ENCODE results near the gene SMLR1. TPM values are rescaled to one million over a fixed set of nuclear protein-coding genes. Genes with fewer than 3 reads are reported as not detected.

The SMLR1 gene
- total RNA-seq, 2 donors from 2014 or later: not detected

DNA sequence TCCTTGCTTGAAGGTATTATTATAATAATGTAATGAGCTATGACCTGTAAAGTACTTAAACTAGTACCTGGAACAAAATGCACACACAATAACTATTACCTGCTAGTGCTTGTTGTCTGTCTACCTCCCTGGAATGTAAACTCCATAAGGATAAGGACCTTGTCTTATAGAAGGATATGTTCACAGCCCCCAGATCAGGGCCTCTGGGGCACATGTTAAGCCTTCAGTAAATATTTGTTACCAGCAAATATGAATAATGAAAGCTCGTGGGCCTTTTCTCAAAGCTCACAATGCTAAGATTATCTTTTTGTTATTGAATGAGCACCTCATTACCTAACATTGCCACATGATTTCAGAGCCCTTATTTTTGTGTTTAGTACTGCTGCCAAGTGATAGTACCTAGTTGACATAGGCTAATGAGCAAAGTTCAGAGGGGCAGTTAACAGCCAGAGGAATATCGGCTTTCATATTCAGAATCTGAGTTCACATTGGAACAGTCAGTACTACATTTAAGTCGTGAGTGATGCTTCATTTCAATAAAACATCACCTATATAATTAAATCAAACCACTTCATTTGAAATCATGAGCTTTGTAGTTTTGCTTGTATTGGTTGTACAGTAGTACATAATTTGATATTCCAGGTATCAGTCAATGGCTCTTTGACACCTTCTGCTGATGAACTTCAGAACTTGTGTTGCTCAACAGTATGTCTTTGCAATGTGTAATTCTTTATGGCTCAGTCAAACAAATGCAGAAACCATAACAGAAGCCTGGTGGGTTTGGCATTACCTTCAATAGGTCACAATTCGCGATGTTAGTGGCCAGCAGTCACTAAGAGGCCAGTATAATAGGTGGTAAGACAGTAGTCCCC, 11.8 kb upstream of the SMLR1 start:
- intact Hi-C loops (cut with DNase I, micrococcal nuclease): no loop called here
- ATAC-seq (no peak), DNase-seq (no peak)

DNA sequence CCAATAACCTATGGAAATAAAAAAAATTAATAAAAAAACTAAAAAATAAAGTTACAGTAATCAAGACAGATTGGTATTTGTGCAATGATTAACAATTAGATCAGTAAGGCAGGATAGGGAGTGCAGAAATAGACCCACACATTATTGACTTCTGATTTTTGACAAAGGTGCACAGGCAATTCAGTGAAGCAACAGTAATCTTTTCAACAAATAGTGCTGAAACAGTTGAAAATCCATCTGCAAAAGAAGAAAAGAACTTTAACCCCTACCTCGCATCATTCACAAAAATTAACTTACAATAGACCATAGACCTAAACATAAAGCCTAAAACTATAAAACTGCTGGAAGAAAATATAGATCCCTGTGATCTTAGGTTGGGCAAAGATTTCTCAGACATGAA, 4.5 kb upstream of the SMLR1 start:
- DNase-seq (no peak), ATAC-seq (no peak)
- intact Hi-C loops (cut with DNase I, micrococcal nuclease): no loop called here

DNA sequence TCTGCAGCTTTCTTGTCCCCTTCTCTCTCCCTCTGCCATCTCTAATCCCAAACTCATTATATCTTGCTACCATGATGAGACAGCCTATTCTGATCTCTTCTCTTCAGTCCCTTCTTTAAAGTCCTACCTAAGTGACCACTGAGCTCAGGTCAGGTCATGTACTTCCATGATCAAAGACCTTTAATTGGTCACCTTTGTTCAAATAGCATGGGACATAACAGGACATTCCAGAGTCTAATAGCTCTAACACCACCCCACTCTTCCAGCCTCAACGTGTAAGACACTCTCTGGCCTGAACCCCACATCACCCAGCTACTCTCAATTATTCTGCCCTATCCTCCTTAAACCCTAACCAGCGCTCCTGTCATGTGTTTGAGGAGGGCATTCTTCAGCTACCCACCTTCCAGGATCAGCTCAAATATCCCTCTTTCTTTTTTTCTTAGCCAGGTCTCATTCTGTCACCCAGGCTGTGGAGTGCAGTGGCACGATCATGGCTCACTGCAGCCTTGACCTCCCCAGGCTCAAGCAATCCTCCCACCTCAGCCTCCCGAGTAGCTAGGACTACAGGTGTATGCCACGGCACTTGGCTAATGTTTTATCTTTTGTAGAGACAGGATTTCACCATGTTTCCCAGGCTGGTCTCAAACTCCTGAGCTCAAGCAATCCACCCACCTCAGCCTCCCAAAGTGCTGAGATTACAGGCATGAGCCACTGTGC, 2.1 kb upstream of the SMLR1 start:
- DNase-seq (no peak), ATAC-seq (no peak)
- intact Hi-C loops (cut with DNase I, micrococcal nuclease): no loop called here

DNA sequence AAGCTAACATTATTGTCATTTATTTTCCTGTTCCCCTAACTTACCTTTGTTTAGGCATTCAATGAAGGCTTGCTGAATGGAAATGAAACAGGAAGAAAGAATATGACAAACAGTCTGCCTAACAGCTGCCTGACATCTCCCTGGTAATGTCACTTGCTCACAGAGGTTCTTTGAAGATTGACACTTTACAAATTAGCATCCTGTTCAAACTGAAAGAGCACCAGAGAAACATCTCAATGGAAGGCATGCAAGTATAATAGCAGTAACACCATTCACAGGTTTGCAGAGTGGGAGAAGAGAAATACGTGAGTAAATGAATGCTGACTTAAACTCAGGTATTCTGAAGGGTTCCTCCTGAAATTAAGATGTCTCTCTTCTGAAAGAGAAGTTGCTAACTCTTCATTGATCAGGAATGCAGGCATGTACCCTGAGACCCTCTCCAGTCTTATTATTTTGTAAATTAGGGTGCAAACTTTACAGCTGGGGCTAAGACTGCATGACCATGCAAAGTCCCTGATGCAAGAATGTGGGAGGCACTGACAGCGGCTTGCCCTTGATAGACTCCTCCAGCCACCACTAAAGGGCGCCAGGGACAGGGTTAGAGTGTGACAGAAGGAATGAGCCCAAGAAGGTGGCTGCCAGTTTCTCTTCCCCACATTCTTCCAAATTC, 1.3 kb upstream of the SMLR1 start:
- intact Hi-C loops (cut with DNase I, micrococcal nuclease): no loop called here
- DNase-seq (no peak), ATAC-seq (no peak)

DNA sequence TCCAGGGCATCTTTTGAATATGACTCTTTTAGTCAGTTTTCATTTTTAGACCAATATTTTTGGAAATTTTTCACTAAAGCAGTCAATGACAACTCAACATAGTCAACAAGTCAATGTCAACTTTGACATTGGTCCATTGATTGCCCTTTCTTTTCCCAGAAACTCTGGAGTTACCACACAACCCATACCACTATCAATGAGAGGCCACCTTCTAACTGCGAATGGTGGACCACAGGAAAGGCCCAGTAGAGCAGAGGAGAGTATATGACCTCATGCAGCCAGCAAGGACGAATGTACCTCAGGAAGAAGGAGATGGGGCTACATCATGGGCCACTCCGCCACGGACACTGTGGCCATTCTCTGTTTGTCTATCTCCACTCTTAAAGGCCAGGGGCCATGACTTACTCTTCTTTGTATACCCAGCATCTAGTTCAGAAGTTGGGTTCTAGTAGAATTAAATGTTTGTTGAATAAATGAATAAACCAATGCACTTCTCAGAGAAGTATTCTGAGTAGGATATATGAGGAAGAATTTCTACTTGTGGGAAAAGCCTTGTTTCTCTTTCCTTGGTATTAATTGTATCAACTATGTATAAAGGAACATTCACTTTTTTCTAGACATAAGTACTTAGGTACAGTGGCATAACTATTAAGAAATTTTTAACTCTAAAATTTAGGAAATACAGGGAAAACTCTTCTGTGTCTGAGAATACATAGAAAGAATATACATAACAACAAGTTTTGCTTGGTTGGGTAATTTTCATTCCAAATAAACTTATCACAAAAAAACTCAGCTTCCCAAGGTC, 562 bp upstream of the SMLR1 start:
- ATAC-seq: no peak
- no peak for DNase-seq
- intact Hi-C loops (cut with DNase I, micrococcal nuclease): no loop called here

DNA sequence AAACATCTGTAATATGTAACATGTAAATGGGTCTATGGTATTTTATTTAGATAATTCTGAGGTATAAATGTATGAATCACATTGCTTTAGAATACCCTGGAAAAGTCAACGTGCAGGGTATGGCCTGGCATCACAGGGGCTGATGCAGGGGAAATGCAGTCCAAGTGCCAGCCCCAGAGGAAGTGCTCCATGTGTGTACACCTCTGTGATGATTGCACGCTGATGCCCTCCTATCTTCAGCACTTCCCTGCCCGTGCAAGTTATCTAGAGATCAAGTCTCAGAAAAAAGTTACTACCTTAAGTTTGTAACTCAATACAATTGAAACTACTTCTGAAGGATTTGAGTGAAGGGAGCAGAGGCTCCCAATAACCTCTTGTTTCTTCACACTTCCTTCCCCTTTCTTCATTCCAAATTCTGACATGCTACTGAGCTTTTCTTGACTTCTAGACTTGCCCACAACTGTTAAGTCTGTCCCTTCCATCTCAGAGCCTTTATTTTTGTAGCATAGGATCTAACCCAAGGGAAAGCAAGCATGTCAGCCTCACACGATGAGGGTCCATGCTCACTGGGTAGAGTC, 2.2 kb downstream of the SMLR1 start:
- intact Hi-C loops (cut with DNase I, micrococcal nuclease): no loop called here
- ATAC-seq (no peak), DNase-seq (no peak)

DNA sequence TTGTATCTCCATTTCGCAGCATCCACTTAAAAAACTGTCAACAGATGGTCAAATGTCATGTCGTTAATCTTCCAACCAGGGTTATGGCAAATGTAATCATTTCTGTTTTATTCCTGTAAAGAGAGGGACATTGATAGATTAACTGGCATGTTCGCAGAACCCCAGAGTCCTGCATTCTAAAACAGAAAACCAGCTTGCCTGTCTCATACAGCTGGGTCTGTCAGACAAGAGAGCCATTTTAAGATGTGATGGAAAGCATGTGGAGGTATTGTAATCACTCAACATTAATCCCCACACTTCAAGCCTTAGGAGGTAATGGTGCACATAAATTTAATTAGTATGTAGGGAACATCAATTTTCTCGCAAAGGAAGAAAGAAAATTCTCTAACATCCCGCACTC, 4.4 kb downstream of the SMLR1 start:
- intact Hi-C loops (cut with DNase I, micrococcal nuclease): no loop called here
- no peak for DNase-seq

DNA sequence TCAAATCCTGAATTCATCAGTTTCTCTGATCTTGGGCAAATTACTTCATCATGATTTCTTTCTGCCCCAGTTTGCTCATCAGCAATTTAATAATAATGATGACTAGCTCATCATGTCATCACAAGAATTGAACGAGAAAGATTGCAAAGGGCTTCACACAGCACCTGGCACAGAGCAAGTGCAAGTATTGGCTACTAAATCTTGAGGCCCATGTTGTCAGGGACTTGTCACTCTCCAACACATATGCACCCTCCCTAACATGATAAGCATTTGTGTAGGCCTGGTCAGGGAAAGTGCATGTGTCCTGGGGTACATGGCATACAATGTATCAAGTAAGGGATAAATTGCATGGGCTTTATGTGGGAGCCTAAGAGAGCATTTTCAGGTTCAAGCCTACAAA, 6.4 kb downstream of the SMLR1 start:
- no peak for ATAC-seq
- intact Hi-C loops (cut with DNase I, micrococcal nuclease): no loop called here
- DNase-seq: no peak

More for the DNA sequence above, 4.4 kb downstream of the SMLR1 start:
- ATAC-seq: no peak

DNA sequence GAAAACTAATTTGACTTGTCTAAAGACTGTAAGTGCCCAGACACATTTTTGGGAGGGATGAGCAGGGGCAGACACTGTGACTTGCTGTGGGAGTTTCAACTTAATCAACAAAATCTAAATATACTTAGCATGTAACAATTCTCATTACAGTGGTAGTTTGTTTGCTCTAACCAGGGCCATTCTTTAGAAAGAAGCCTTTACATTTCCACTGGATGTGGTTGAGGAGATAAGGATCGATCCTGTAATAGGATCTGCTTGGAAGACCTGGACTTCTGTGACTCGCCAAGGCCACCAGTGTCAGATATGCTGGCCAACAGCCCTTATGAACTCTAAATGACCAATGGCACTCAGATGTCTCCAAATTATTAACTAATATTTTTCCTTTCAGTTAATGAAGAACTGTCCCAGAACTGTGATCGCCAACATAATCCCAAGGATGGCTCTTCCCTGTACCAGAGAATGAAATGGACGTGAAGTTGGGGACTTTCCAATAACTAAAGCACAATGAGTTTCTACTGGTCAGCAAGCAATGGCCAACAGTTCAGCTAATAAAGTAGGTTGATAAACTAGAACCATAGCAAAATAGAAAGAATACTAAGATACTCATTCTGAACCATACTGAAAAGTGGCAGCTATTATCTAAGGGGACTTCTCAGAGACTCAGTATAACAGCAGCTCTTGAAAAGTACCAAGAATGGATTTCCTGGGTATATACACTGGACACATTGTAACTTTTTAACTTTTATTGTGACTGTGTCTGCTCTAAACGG, 7.5 kb downstream of the SMLR1 start:
- DNase-seq: no peak
- ATAC-seq: no peak
- intact Hi-C loops (cut with DNase I, micrococcal nuclease): no loop called here

DNA sequence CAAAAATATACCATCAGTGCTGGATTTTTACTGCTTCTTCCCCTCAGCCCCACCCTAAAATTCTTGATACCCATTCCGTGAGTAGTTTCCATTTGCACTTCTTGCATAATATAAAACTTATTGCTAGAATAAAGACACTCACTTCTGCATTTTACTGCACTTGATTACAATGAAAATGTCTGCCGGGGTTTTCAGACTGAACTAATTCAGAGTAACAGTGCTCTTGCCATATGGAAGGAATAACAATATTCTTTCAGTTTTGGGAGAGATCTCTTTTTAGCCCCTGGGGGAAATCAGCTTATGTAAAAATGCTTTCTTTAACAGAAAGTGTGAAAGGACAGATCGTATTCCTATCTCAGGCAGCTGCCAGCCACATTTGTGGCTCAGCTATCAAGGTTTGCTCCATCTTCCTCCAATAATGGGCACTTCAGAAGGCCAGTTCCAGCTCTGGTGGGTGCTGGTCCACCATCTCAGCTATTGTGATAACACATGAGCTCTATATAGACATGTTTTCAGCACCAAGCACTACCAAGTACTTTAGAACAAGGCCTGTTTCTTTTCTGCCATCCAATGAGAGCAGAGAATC, 8.9 kb downstream of the SMLR1 start:
- no peak for ATAC-seq
- intact Hi-C loops (cut with DNase I, micrococcal nuclease): no loop called here
- no peak for DNase-seq

DNA sequence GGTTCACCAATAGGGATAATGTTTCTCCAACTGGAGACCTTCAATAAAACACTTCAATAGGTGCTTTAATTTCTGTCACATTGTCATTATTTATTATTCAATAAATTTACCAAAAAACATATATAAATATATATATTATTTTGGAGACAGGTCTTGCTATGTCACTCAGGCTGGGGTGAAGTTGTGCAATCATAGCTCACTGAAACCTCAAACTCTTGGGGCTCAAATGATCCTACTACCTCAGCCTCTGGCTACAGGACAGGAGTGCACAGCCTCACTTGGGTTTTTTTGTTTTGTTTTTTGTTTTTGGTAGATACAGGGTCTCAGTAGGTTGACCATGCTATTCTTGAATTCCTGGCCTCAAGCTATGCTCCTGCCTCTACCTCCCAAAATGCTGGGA, 9.9 kb downstream of the SMLR1 start:
- no peak for ATAC-seq
- intact Hi-C loops (cut with DNase I, micrococcal nuclease): no loop called here
- DNase-seq: no peak

DNA sequence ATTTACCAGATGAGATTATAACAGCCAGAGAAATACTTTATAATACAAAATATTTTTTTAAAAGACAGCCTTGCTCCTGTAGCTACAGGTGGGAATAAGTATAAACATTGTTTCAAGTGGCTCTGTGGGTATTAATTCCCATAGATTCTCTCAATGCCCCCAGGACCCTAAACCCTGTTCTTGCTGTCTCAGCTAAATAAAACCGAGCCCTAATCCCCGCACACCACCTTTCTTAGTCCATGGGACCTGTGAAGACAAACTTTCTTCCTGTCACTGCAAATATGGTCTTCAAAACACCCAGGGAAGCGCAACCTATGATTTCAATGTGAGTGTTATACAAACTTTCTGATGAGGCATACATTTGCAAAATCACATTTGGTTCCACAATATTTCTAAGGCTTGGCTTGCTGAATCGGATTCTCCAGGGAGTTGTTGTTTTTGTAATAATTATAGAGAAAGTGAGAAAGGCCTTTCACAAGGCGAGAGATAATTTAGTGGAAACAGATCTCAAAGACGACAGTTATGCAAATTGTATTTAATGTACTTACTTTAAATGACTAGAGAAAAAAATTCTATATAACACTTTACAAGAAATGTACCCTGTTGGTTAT, 11.1 kb downstream of the SMLR1 start:
- intact Hi-C loops (cut with DNase I, micrococcal nuclease): no loop called here
- DNase-seq (no peak), ATAC-seq (no peak)

DNA sequence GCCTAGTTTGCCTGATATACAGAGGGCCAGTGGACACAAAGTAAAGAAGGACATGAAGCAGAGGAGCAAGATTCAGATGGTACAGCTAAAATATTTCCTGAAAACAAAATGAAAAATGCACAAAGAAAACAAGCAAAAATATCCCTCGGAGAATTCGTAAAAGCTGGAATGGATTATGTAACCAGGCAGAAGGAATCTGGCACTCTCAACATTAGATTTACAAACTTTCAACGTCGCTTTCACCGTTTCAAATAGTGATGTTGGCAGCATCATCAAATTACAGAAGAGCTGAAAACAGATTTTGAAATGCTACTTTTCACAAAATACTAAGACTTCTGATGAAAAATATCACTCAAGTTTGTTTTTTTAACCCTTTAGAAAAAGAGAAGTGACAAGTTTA, 11.7 kb downstream of the SMLR1 start:
- DNase-seq (no peak), ATAC-seq (no peak)
- intact Hi-C loops (cut with DNase I, micrococcal nuclease): no loop called here

DNA sequence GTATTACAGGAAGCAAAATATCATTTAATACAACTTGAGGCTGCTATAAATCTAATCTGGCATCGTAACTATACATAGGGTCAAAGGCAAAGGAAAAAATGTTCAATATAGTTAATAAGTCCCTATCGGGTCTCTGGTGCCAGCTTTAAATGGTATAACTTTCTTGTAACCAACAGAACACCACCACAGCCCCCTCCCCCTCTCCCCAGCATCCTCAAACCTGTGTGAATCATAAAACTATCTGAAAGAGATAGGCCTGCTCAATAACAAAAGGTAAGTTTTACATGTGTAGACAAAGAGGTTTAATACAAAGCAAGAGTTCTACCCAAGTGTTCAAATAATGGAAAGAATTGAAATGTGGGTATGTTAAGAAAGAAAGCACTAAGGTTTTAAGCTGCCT, 12.2 kb downstream of the SMLR1 start:
- DNase-seq (no peak), ATAC-seq (no peak)
- intact Hi-C loops (cut with DNase I, micrococcal nuclease): no loop called here

DNA sequence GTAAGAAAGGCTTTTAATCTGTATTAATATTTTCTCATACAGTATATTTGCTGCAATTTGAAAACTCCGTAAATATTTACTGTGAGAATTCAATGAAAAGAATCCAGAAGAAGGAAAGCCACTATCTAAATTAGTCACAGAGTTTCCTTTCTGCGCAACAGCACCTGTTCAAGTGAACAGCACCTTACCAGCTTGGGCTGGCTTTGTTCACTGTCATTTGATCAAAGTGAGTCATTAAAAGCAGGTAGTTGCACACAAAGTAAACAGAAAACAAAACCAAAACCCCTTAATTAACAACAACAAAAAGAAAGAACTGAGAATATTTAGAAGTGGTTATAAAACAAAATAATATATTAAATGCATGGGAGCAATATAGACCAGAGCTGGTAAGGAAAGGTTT, 12.8 kb downstream of the SMLR1 start:
- intact Hi-C loops (cut with DNase I, micrococcal nuclease): no loop called here
- ATAC-seq: no peak
- DNase-seq: no peak

DNA sequence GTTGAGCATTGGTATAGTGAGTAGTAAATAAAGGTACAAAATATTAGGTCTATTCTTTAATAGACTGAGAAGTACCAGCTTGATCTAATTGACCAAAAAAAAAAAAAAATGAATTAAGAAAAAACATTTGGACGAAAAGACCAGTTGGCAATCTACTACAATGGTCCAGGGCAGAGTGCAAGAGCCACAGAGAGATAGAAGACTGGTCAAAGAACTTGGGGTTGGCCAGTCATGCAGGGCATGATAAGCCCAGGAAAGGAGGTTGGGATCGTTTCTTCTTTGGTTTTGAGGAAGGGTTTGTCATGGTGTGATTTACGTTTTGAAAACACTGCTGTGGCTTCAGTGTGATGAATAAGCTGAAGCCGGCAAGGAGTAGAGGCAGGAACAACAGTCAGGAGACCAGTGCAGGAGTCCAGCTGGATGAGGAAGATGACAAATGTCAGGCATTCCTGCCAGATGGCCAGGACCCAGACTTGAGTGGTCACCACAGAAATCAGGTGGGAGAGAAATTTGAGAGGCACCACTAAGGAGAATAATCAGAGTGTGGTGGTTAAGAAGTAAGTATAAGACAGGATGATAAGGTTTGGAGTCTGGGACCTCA, 14.0 kb downstream of the SMLR1 start:
- no peak for DNase-seq
- intact Hi-C loops (cut with DNase I, micrococcal nuclease): no loop called here
- no peak for ATAC-seq

Measured in left colon (tissue), 2 donors.